Loucy (cell line): ENCODE measurements around the gene PACRG.

Source experiments
- H2AFZ ChIP-seq: fragments of 200-600 bp; sonication (generic); 2 replicates; pipeline ENCODE4 v1.6.0; 2016; ENCODE audit warnings: antibody characterized with exemption, mild to moderate bottlenecking, low read length, moderate library complexity
- H3F3A ChIP-seq: fragments of 200-600 bp; 2 replicates; pipeline ENCODE4 v1.6.0; 2016; ENCODE audit warnings: antibody characterized with exemption, low read depth, mild to moderate bottlenecking
- H3K27me3 ChIP-seq: fragments of 200-600 bp; sonication (generic); 2 replicates; pipeline ENCODE4 v1.6.1; 2014; ENCODE audit warnings: low read length, mild to moderate bottlenecking; ENCODE audit not compliant: insufficient read depth, poor library complexity, severe bottlenecking
- H3K36me3 ChIP-seq: fragments of 200-600 bp; sonication (generic); 2 replicates; pipeline ENCODE4 v1.6.1; 2016; ENCODE audit warnings: low read length; ENCODE audit not compliant: insufficient read depth
- H3K4me1 ChIP-seq: fragments of 200-600 bp; sonication (generic); 2 replicates; pipeline ENCODE4 v1.5.1; 2014; ENCODE audit warnings: low read length, mild to moderate bottlenecking; ENCODE audit not compliant: insufficient read depth, poor library complexity, severe bottlenecking
- H3K4me2 ChIP-seq: fragments of 200-600 bp; sonication (generic); 2 replicates; pipeline ENCODE4 v1.6.0; 2014; ENCODE audit warnings: antibody characterized with exemption, low read length, low read depth, mild to moderate bottlenecking; ENCODE audit not compliant: poor library complexity, severe bottlenecking
- H3K4me3 ChIP-seq: fragments of 200-600 bp; sonication (generic); 2 replicates; pipeline ENCODE4 v1.5.1; 2014; ENCODE audit warnings: low read length, mild to moderate bottlenecking, mixed read lengths; ENCODE audit not compliant: poor library complexity, severe bottlenecking
- H3K79me2 ChIP-seq: fragments of 200-600 bp; sonication (generic); 2 replicates; pipeline ENCODE4 v1.6.1; 2014; ENCODE audit warnings: low read length; ENCODE audit not compliant: insufficient read depth
- H3K9ac ChIP-seq: fragments of 200-600 bp; sonication (generic); 2 replicates; pipeline ENCODE4 v1.6.0; 2014; ENCODE audit warnings: mild to moderate bottlenecking, low read depth, low read length, moderate library complexity; ENCODE audit not compliant: poor library complexity, severe bottlenecking
- H3K9me2 ChIP-seq: fragments of 200-600 bp; sonication (generic); replicated peaks from 2 replicates; pipeline ENCODE4 v1.6.1; 2016; ENCODE audit warnings: low read depth, low read length, mixed read lengths
- H3K9me3 ChIP-seq: fragments of 200-600 bp; sonication (generic); 2 replicates; pipeline ENCODE4 v1.6.1; 2014; ENCODE audit warnings: mild to moderate bottlenecking, antibody characterized with exemption, low read length, low read depth; ENCODE audit not compliant: insufficient read depth
- H4K20me1 ChIP-seq: fragments of 200-600 bp; sonication (generic); 2 replicates; pipeline ENCODE4 v1.6.0; 2014; ENCODE audit warnings: antibody characterized with exemption, low read length, mild to moderate bottlenecking; ENCODE audit not compliant: insufficient read depth, poor library complexity, severe bottlenecking
- CTCF ChIP-seq: fragments of 200-600 bp; sonication (generic); conservative IDR thresholded peaks from 2 replicates; pipeline ENCODE4 v1.5.1; 2014; ENCODE audit warnings: mild to moderate bottlenecking, antibody characterized with exemption, low read length
- EZH2phosphoT487 ChIP-seq: fragments of 200-600 bp; IDR thresholded peaks from 2 replicates; pipeline ENCODE4 v1.6.1; 2018; ENCODE audit warnings: antibody characterized with exemption, mild to moderate bottlenecking, moderate library complexity, borderline replicate concordance

Gene PACRG

GRCh38 chr6:163162874-163163213, 435.1 kb downstream of the PACRG start:
- Histone ChIP-seq H2AFZ (no peak overlapping the region), H3K79me2 (no peaks in the 10 kb centered on the region), H4K20me1 (no peaks in the 10 kb centered on the region), H3K4me3 (no peak overlapping the region), H3K4me1 (no peaks in the 10 kb centered on the region), H3K9me3 (no peaks in the 10 kb centered on the region; the same call in 1 of the 2 replicates), H3K4me2 (no peak overlapping the region), H3K9ac (no peak overlapping the region), H3K27me3 (no peaks in the 10 kb centered on the region), H3K9me2 (no peaks in the 10 kb centered on the region), H3F3A (no peaks in the 10 kb centered on the region), H3K36me3 (no peaks in the 10 kb centered on the region)
- TF ChIP-seq EZH2phosphoT487: no peak
- TF ChIP-seq CTCF: no peak

GRCh38 chr6:163164175-163164900, 436.6 kb downstream of the PACRG start:
- Histone ChIP-seq H3K79me2 (no peaks in the 10 kb centered on the region), H3K4me2 (no peak overlapping the region), H3K9me3 (no peaks in the 10 kb centered on the region; the same call in 1 of the 2 replicates), H3K4me3 (no peak overlapping the region), H3K9me2 (no peaks in the 10 kb centered on the region), H3K4me1 (no peaks in the 10 kb centered on the region), H3F3A (no peaks in the 10 kb centered on the region), H4K20me1 (no peaks in the 10 kb centered on the region), H2AFZ (no peak overlapping the region), H3K9ac (no peak overlapping the region), H3K36me3 (no peaks in the 10 kb centered on the region), H3K27me3 (no peaks in the 10 kb centered on the region)
- TF ChIP-seq CTCF: no peak
- no peak for TF ChIP-seq EZH2phosphoT487

- H3K9me2 ChIP-seq: no peaks in the 10 kb centered on the region
- no peaks in the 10 kb centered on the region for H4K20me1 ChIP-seq
- H3K4me3 ChIP-seq: no peak overlapping the region
- H3K4me1 ChIP-seq: no peaks in the 10 kb centered on the region
- H2AFZ ChIP-seq: no peak overlapping the region
- no peaks in the 10 kb centered on the region for H3K27me3 ChIP-seq
- H3F3A ChIP-seq: no peaks in the 10 kb centered on the region
- no peak overlapping the region for H3K9ac ChIP-seq
- no peaks in the 10 kb centered on the region; the same call in 1 of the 2 replicates for H3K9me3 ChIP-seq
- H3K36me3 ChIP-seq: no peaks in the 10 kb centered on the region
- no peak overlapping the region for H3K4me2 ChIP-seq
- TF ChIP-seq CTCF (no peak), EZH2phosphoT487 (no peak)
- H3K79me2 ChIP-seq: no peaks in the 10 kb centered on the region
Measured at GRCh38 chr6:163165155-163165910, 437.6 kb downstream of the PACRG start.
